SK-N-SH (cell line): Measurements from ENCODE around the gene GPD1. TPM values are rescaled to one million over a fixed set of nuclear protein-coding genes. Genes with fewer than 3 reads are reported as not detected.

Experiments used
- CTCF ChIA-PET: fragments of 300-600, 350-600 bp; formaldehyde crosslinking; extraction: SDS; loops from one replicate; lab custom pipeline; 2021; lab: Yijun Ruan, JAX
- POLR2A ChIA-PET: fragments of 350-600 bp; sonication (Branson Sonifier 250); formaldehyde crosslinking; extraction: SDS; loops from one replicate; lab custom pipeline; 2020; ENCODE audit warnings: antibody characterized with exemption, inconsistent platforms; lab: Yijun Ruan, JAX
- DNase-seq: peaks from one replicate; pipeline ENCODE4 v3.0.0; 2012
- H2AFZ ChIP-seq: fragments of 200-600 bp; sonication (generic); 2 replicates; pipeline ENCODE4 v1.8.1; 2016; ENCODE audit warnings: antibody characterized with exemption, mild to moderate bottlenecking, low read depth
- H3F3A ChIP-seq: fragments of 200-600 bp; sonication (generic); replicated peaks from 2 replicates; pipeline ENCODE3; 2016; ENCODE audit warnings: antibody characterized with exemption, mild to moderate bottlenecking; ENCODE audit not compliant: insufficient read depth
- H3K27ac ChIP-seq, 2 experiments: fragments of 200-500 bp in 1 of 2; fragments of 200-600 bp in 1 of 2; sonication (Bioruptor generic) in 1 of 2; sonication (generic), shearing (Covaris generic) in 1 of 2; 2 replicates each; pipeline versions ENCODE4 v1.5.1 to v1.6.1; 2014 to 2016; ENCODE audit warnings: low read depth in 2 of 2, inconsistent platforms in 1 of 2, low read length in 1 of 2, mild to moderate bottlenecking in 1 of 2, mixed read lengths in 1 of 2
- H3K27me3 ChIP-seq: fragments of 200-600 bp; sonication (generic), shearing (Covaris generic); 2 replicates; pipeline ENCODE4 v1.6.1; 2016; ENCODE audit warnings: mixed run types; ENCODE audit not compliant: insufficient read depth
- H3K36me3 ChIP-seq, 2 experiments: fragments of 200-500 bp in 1 of 2; fragments of 200-600 bp in 1 of 2; sonication (Bioruptor generic) in 1 of 2; sonication (generic) in 1 of 2; replicated peaks in 1 of 2; 2 replicates each; pipeline versions ENCODE3 to v1.5.1; 2014 to 2016; ENCODE audit warnings: low read length in 1 of 2, mild to moderate bottlenecking in 1 of 2; ENCODE audit not compliant: insufficient read depth in 2 of 2, control insufficient read depth in 1 of 2
- H3K4me1 ChIP-seq, 2 experiments: fragments of 200-500 bp in 1 of 2; fragments of 200-600 bp in 1 of 2; sonication (Bioruptor generic) in 1 of 2; sonication (generic), shearing (Covaris generic) in 1 of 2; 2 replicates each; pipeline versions ENCODE4 v1.5.1 to v1.6.1; 2014 to 2016; ENCODE audit warnings: low read depth in 1 of 2, low read length in 1 of 2, mixed run types in 1 of 2; ENCODE audit not compliant: insufficient read depth in 2 of 2, control insufficient read depth in 1 of 2
- H3K4me2 ChIP-seq: fragments of 200-600 bp; sonication (generic), shearing (Covaris generic); 2 replicates; pipeline ENCODE4 v1.6.1; 2017; ENCODE audit warnings: mixed run types
- H3K4me3 ChIP-seq, 2 experiments: fragments of 200-500 bp in 1 of 2; fragments of 200-600 bp in 1 of 2; sonication (Bioruptor generic) in 1 of 2; sonication (generic), shearing (Covaris generic) in 1 of 2; 2 replicates each; pipeline versions ENCODE4 v1.5.1 to v1.8.1; 2014 to 2016; ENCODE audit warnings: low read depth in 2 of 2, inconsistent platforms in 1 of 2, low read length in 1 of 2, mild to moderate bottlenecking in 1 of 2, mixed read lengths in 1 of 2, moderate library complexity in 1 of 2
- H3K79me2 ChIP-seq: fragments of 200-600 bp; sonication (generic); 2 replicates; pipeline ENCODE4 v1.8.1; 2017; ENCODE audit warnings: mild to moderate bottlenecking; ENCODE audit not compliant: insufficient read depth
- H3K9ac ChIP-seq: fragments of 200-600 bp; sonication (generic); 2 replicates; pipeline ENCODE4 v1.6.1; 2017; ENCODE audit warnings: mixed run types
- H3K9me2 ChIP-seq: fragments of 200-600 bp; sonication (generic); 2 replicates; pipeline ENCODE4 v1.6.1; 2017; ENCODE audit warnings: mixed run types
- H3K9me3 ChIP-seq: fragments of 200-600 bp; sonication (generic); 2 replicates; pipeline ENCODE4 v1.6.1; 2017; ENCODE audit warnings: mixed run types, mild to moderate bottlenecking, moderate library complexity
- H4K20me1 ChIP-seq: fragments of 200-600 bp; sonication (generic); 2 replicates; pipeline ENCODE4 v1.6.1; 2017; ENCODE audit warnings: mild to moderate bottlenecking, mixed run types; ENCODE audit not compliant: insufficient read depth
- ELF1 ChIP-seq: IDR thresholded peaks from 2 replicates; pipeline ENCODE4 v1.4.0; 2012
- EZH2phosphoT487 ChIP-seq: fragments of 200-600 bp; sonication (generic); IDR thresholded peaks from 2 replicates; pipeline ENCODE4 v1.6.1; 2017; ENCODE audit warnings: low read depth, mixed run types, mild to moderate bottlenecking, antibody characterized with exemption, moderate library complexity, borderline replicate concordance
- FOSL2 ChIP-seq: IDR thresholded peaks from 2 replicates; pipeline ENCODE4 v1.4.0; 2012; ENCODE audit warnings: low read depth, mild to moderate bottlenecking, moderate library complexity, borderline replicate concordance
- FOXJ3 ChIP-seq: sonication (generic); formaldehyde crosslinking; IDR thresholded peaks from 2 replicates; pipeline ENCODE4 v1.5.1; 2020; ENCODE audit warnings: mild to moderate bottlenecking, missing genetic modification reagents
- FOXM1 ChIP-seq: IDR thresholded peaks from 2 replicates; pipeline ENCODE4 v1.4.0; 2012; ENCODE audit warnings: low read depth, mild to moderate bottlenecking
- GATA2 ChIP-seq: sonication (generic); formaldehyde crosslinking; IDR thresholded peaks from 2 replicates; pipeline ENCODE4 v1.5.0; 2020; ENCODE audit warnings: mild to moderate bottlenecking, missing genetic modification reagents
- IRF3 ChIP-seq: fragments of 150-350 bp; IDR thresholded peaks from 2 replicates; pipeline ENCODE4 v1.6.1; 2016; ENCODE audit warnings: mild to moderate bottlenecking, low read depth, low read length
- JUND ChIP-seq: IDR thresholded peaks from 2 replicates; pipeline ENCODE4 v1.4.0; 2012
- MAX ChIP-seq: IDR thresholded peaks from 2 replicates; pipeline ENCODE4 v1.4.0; 2012; ENCODE audit warnings: low read depth
- MXI1 ChIP-seq: IDR thresholded peaks from 2 replicates; pipeline ENCODE4 v1.6.1; 2012; ENCODE audit warnings: mild to moderate bottlenecking, low read depth, low read length, improper control_type of control experiment
- NFIC ChIP-seq: IDR thresholded peaks from 2 replicates; pipeline ENCODE4 v1.4.0; 2012; ENCODE audit warnings: borderline replicate concordance
- NRF1 ChIP-seq: IDR thresholded peaks from 2 replicates; pipeline ENCODE4 v1.6.1; 2012; ENCODE audit warnings: low read depth, mild to moderate bottlenecking, low read length
- RAD21 ChIP-seq: IDR thresholded peaks from 2 replicates; pipeline ENCODE4 v1.6.1; 2012; ENCODE audit warnings: mild to moderate bottlenecking, low read length
- REST ChIP-seq: IDR thresholded peaks from 2 replicates; pipeline ENCODE4 v1.6.1; 2012; ENCODE audit warnings: mild to moderate bottlenecking, low read depth, low read length, moderate library complexity
- RXRA ChIP-seq: IDR thresholded peaks from 2 replicates; pipeline ENCODE4 v1.4.0; 2012; ENCODE audit warnings: low read depth, mild to moderate bottlenecking, borderline replicate concordance
- TAF1 ChIP-seq: IDR thresholded peaks from 2 replicates; pipeline ENCODE4 v1.6.1; 2012; ENCODE audit warnings: low read depth, mild to moderate bottlenecking, low read length, moderate library complexity, borderline replicate concordance
- TCF12 ChIP-seq: IDR thresholded peaks from 2 replicates; pipeline ENCODE4 v1.4.0; 2012
- TEAD4 ChIP-seq: IDR thresholded peaks from 2 replicates; pipeline ENCODE4 v1.4.0; 2012; ENCODE audit warnings: mild to moderate bottlenecking, borderline replicate concordance; ENCODE audit not compliant: insufficient read depth
- USF1 ChIP-seq: IDR thresholded peaks from 2 replicates; pipeline ENCODE4 v1.4.0; 2012; ENCODE audit warnings: low read depth, borderline replicate concordance
- YY1 ChIP-seq: IDR thresholded peaks from 2 replicates; pipeline ENCODE4 v1.4.0; 2012; ENCODE audit warnings: low read depth, mild to moderate bottlenecking
- ZBTB33 ChIP-seq: IDR thresholded peaks from 2 replicates; pipeline ENCODE4 v1.4.0; 2012; ENCODE audit warnings: low read depth, borderline replicate concordance
- WGBS: methylation state at CpG from one replicate; pipeline ENCODE4 v1.1.6; 2017; ENCODE audit warnings: low lambda C conversion rate; 5-methylcytosine and 5-hydroxymethylcytosine counted together
- polyA plus RNA-seq, 3 experiments: library from polyadenylated mRNA; depleted of rRNA; stranded (reverse); fragments of >200 nt; gene quantifications; 2 replicates each; pipeline ENCODE4 v1.2.3, GENCODE V29; 2012

The GPD1 gene
- polyA plus RNA-seq, 1 of the 3 experiments (the other 2 are of a cell fraction) = 0.07 TPM

GRCh38 chr12:50156641-50157040 is 52.8 kb downstream of the GPD1 start:
- H3K36me3 ChIP-seq = no peaks in the 10 kb centered on the region
- H4K20me1 ChIP-seq = peaks cover 44% of the 10 kb centered on the region
- no peak overlapping the region for H3K4me2 ChIP-seq
- H3K9ac ChIP-seq = no peak overlapping the region
- peaks cover 98% of the 10 kb centered on the region for H3K79me2 ChIP-seq
- H3K27ac ChIP-seq = no peak overlapping the region
- TF ChIP-seq MAX (no peak), IRF3 (no peak), FOSL2 (no peak), TAF1 (no peak), REST (no peak), YY1 (no peak), FOXM1 (no peak), ELF1 (no peak), TEAD4 (no peak), EZH2phosphoT487 (no peak), NFIC (no peak)
- no peaks in the 10 kb centered on the region for H3K9me3 ChIP-seq
- POLR2A ChIA-PET = no interaction called here
- no peak for DNase-seq
- no peaks in the 10 kb centered on the region for H3K4me1 ChIP-seq
- H3K27me3 ChIP-seq = no peaks in the 10 kb centered on the region
- H3K9me2 ChIP-seq = no peaks in the 10 kb centered on the region
- H3F3A ChIP-seq = peaks cover 15% of the 10 kb centered on the region
- CTCF ChIA-PET = interaction anchor here (1.1 to 1.8 kb wide), 4 partner anchors 10 to 158 kb away, joined by 4 to 9 read pairs (median 4); partner anchors contain the start of genes CERS5 and COX14
- no peak overlapping the region for H2AFZ ChIP-seq
- no peak overlapping the region for H3K4me3 ChIP-seq

- Histone ChIP-seq H3K79me2 (peaks cover 98% of the 10 kb centered on the region), H4K20me1 (peaks cover 38% of the 10 kb centered on the region), H3K36me3 (no peaks in the 10 kb centered on the region), H3K4me2 (no peak overlapping the region), H2AFZ (no peak overlapping the region), H3K9ac (no peak overlapping the region), H3K9me3 (no peaks in the 10 kb centered on the region), H3K4me1 (no peaks in the 10 kb centered on the region), H3K27ac (no peak overlapping the region), H3K9me2 (no peaks in the 10 kb centered on the region), H3K27me3 (no peaks in the 10 kb centered on the region), H3F3A (peaks cover 15% of the 10 kb centered on the region), H3K4me3 (no peak overlapping the region)
- ChIA-PET CTCF (interaction anchor here (0.6 to 1.8 kb wide), 6 partner anchors 10 to 1052 kb away, joined by 3 to 9 read pairs (median 4); partner anchors contain the start of gene CERS5), POLR2A (interaction anchor here (0.6 kb wide), 1 partner anchor 71 kb away, joined by 3 read pairs; no protein-coding TSS in a partner anchor)
- WGBS = 91% methylated on average over 2 of the region's 2 CpGs
- DNase-seq = no peak
- TF ChIP-seq ZBTB33 (no peak), RXRA (no peak), MXI1 (no peak), TAF1 (no peak), MAX (no peak), YY1 (no peak), TEAD4 (no peak), NRF1 (no peak), JUND (no peak), ELF1 (no peak), RAD21 (no peak), NFIC (no peak), FOXJ3 (CRISPR knock-in tag) (no peak), GATA2 (CRISPR knock-in tag) (no peak), TCF12 (no peak), USF1 (no peak)
Measured at GRCh38 chr12:50157259-50157658, 53.5 kb downstream of the GPD1 start.
